ENCODE data around the gene GDF11. TPM values are rescaled to one million over a fixed set of nuclear protein-coding genes. Genes with fewer than 3 reads are reported as not detected.
A peak's percentile ranks its signal among the peaks of the same experiment; 100 is the strongest.

GDF11 gene
- total RNA-seq, 1 donor from 2014 or later: 66.6 TPM

DNA sequence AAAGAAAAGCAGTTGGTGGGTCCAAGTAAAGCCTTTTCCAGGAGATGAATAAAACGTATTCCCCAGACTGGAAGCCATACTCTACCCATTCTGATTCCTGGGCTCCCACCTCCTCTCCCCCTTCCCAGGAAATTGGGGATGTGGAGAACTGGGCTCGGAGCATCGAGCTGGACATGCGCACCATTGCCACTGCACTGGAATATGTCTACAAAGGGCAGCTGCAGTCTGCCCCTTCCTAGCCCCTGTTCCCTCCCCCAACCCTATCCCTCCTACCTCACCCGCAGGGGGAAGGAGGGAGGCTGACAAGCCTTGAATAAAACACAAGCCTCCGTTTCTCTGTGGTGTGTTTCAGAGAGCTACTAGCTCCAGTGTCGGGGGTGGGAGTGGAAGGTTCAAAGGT lies 23.6 kb upstream of the GDF11 start:
- H3K27me3 Mint-ChIP-seq (ENCODE audit: low read depth): peaks cover 7% of the 10 kb centered on the region
- DNase-seq (ENCODE audit: low read depth, low spot score): no peak
- peaks cover 46% of the 10 kb centered on the region for H3K4me1 Mint-ChIP-seq
- TF ChIP-seq, protein P1, sequence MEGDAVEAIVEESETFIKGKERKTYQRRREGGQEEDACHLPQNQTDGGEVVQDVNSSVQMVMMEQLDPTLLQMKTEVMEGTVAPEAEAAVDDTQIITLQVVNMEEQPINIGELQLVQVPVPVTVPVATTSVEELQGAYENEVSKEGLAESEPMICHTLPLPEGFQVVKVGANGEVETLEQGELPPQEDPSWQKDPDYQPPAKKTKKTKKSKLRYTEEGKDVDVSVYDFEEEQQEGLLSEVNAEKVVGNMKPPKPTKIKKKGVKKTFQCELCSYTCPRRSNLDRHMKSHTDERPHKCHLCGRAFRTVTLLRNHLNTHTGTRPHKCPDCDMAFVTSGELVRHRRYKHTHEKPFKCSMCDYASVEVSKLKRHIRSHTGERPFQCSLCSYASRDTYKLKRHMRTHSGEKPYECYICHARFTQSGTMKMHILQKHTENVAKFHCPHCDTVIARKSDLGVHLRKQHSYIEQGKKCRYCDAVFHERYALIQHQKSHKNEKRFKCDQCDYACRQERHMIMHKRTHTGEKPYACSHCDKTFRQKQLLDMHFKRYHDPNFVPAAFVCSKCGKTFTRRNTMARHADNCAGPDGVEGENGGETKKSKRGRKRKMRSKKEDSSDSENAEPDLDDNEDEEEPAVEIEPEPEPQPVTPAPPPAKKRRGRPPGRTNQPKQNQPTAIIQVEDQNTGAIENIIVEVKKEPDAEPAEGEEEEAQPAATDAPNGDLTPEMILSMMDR (conservative IDR thresholded peaks at IDR 0.05): no peak
- peak overlapping the region; percentile 77 for H3K4me3 Mint-ChIP-seq
- no peak overlapping the region for H3K27ac Mint-ChIP-seq (ENCODE audit: unreplicated experiment)
- no peaks in the 10 kb centered on the region for H3K9me3 Mint-ChIP-seq
- no peaks in the 10 kb centered on the region for H3K36me3 Mint-ChIP-seq (ENCODE audit: low read depth)

DNA sequence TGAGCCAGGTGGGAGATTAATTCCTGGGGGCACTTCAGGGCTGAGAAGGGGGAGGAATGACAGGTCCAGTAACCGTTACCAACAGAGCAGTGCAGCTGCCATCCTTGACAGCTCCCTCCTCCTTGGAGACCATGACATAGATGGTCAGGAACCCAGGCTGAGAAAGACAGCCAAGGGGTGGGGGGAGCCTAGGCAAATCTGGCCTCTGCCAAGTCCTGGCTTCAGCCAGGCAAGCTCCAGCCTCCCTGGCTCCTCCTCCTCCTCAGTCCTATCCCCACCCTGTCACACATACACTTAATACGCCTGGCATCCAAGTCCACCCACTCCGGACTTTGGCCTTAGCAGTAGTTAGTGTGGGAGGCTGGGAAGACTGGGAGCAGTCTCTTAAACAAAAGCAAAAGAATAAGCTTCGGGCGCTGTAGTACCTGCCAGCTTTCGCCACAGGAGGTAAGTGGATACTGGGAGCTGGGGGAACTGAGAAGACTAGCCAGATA lies 22.8 kb upstream of the GDF11 start, which contains the start of gene RDH5:
Gene RDH5, plus strand, starts transcription at position 323 of the 494 bp plus-strand sequence. CDS start 792 bp downstream, outside the sequence.
- H3K27me3 Mint-ChIP-seq (ENCODE audit: low read depth): peaks cover 7% of the 10 kb centered on the region
- H3K9me3 Mint-ChIP-seq: no peaks in the 10 kb centered on the region
- no peak within 1 kb of the TSS for H3K27ac Mint-ChIP-seq (ENCODE audit: unreplicated experiment)
- no peaks in the 10 kb centered on the region for H3K36me3 Mint-ChIP-seq (ENCODE audit: low read depth)
- peak within 1 kb of the TSS; percentile 77 for H3K4me3 Mint-ChIP-seq
- peaks cover 51% of the 10 kb centered on the region for H3K4me1 Mint-ChIP-seq
- DNase-seq (ENCODE audit: low read depth, low spot score): no peak
- TF ChIP-seq, protein P1 (conservative IDR thresholded peaks at IDR 0.05): no peak

DNA sequence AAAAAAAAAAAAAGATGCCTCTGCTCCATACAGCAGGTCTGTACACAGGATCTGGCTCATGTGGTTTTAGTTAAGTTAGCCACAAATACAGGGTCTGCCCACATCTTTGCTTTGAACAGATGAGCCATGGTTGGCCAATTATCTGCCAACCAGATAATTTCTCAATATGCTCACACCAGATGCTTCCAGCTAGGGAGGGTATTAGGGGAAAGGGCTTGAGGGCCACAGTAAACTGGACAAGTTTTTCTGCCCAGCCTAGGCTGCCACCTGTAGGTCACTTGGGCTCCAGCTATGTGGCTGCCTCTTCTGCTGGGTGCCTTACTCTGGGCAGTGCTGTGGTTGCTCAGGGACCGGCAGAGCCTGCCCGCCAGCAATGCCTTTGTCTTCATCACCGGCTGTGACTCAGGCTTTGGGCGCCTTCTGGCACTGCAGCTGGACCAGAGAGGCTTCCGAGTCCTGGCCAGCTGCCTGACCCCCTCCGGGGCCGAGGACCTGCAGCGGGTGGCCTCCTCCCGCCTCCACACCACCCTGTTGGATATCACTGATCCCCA lies 22.0 kb upstream of the GDF11 start:
- Mint-ChIP-seq H3K27ac (ENCODE audit: unreplicated experiment) (no peak overlapping the region), H3K36me3 (ENCODE audit: low read depth) (peaks cover 2% of the 10 kb centered on the region), H3K27me3 (ENCODE audit: low read depth) (peaks cover 1% of the 10 kb centered on the region), H3K4me3 (peak overlapping the region; percentile 64), H3K4me1 (peaks cover 45% of the 10 kb centered on the region), H3K9me3 (no peaks in the 10 kb centered on the region)
- TF ChIP-seq, protein P1 (conservative IDR thresholded peaks at IDR 0.05): peak; percentile 50
- no peak for DNase-seq (ENCODE audit: low read depth, low spot score)

DNA sequence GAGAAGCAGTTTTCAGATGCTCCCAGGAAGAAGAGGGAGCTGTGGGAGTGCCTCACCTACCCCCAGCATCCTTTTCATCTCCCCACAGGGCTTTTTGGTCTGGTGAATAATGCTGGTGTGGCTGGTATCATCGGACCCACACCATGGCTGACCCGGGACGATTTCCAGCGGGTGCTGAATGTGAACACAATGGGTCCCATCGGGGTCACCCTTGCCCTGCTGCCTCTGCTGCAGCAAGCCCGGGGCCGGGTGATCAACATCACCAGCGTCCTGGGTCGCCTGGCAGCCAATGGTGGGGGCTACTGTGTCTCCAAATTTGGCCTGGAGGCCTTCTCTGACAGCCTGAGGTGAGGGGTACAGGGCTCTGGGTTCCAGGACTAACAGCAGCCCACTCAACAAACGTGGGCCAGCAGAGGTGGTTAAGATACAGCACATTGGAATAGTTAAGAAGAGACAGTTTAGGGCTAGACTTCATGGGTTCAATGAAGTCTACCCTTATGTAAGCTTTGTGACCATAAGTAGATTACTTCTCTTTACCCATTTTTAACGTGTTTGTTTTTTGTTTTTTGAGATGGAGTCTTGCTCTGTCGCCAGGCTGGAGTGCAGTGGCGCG lies 21.2 kb upstream of the GDF11 start:
- Mint-ChIP-seq H3K4me1 (peaks cover 46% of the 10 kb centered on the region), H3K36me3 (ENCODE audit: low read depth) (peaks cover 6% of the 10 kb centered on the region), H3K9me3 (no peaks in the 10 kb centered on the region), H3K27me3 (ENCODE audit: low read depth) (no peaks in the 10 kb centered on the region), H3K4me3 (peak overlapping the region; percentile 38), H3K27ac (ENCODE audit: unreplicated experiment) (no peak overlapping the region)
- TF ChIP-seq, protein P1 (conservative IDR thresholded peaks at IDR 0.05): no peak
- DNase-seq (ENCODE audit: low read depth, low spot score): no peak

DNA sequence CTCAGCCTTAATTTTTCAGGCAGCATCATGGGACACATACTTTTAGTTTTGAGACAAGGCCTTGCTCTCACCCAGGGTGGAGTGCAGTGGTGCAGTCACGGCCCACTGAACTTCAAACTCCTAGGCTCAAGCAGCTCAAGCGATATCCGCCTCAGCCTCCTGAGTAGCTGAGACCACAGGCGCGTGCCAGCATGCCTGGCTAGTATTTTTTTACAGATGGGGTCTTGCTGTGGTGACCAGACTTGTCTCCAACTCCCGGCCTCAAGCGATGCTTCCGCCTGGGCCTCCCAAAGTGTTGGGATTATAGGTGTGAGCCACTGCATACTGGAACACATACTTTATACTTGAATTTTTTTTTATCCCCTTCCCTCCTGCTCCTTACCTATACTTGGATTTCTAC lies 20.0 kb upstream of the GDF11 start:
- peaks cover 8% of the 10 kb centered on the region for H3K36me3 Mint-ChIP-seq (ENCODE audit: low read depth)
- H3K27me3 Mint-ChIP-seq (ENCODE audit: low read depth): no peaks in the 10 kb centered on the region
- peaks cover 44% of the 10 kb centered on the region for H3K4me1 Mint-ChIP-seq
- TF ChIP-seq, protein P1 (conservative IDR thresholded peaks at IDR 0.05): no peak
- H3K27ac Mint-ChIP-seq (ENCODE audit: unreplicated experiment): no peak overlapping the region
- no peak for DNase-seq (ENCODE audit: low read depth, low spot score)
- H3K4me3 Mint-ChIP-seq: peak overlapping the region; percentile 80
- H3K9me3 Mint-ChIP-seq: no peaks in the 10 kb centered on the region

Data from neural crest cell (in vitro differentiated cells).